ENCODE measurements around the gene SDC1.

SDC1 gene

GRCh38 chr2:20203072-20203471 is 21.9 kb downstream of the SDC1 start:
- no peak overlapping the region for H3K4me3 ChIP-seq (ENCODE audit: control insufficient read depth, low read depth, low read length)
- no peak for TF ChIP-seq CTCF (conservative IDR thresholded peaks at IDR 0.05; ENCODE audit: control insufficient read depth, insufficient read depth, low read depth, low read length)
- DNase-seq (ENCODE audit: low read depth) = no peak

- no peak for TF ChIP-seq CTCF (conservative IDR thresholded peaks at IDR 0.05; ENCODE audit: control insufficient read depth, insufficient read depth, low read depth, low read length)
- DNase-seq (ENCODE audit: low read depth) = no peak
- no peak overlapping the region for H3K4me3 ChIP-seq (ENCODE audit: control insufficient read depth, low read depth, low read length)
These were observed 23.3 kb downstream of the SDC1 start for GRCh38 chr2:20201671-20202070.

GRCh38 chr2:20200697-20201555 is 24.0 kb downstream of the SDC1 start:
- TF ChIP-seq CTCF (conservative IDR thresholded peaks at IDR 0.05; ENCODE audit: control insufficient read depth, insufficient read depth, low read depth, low read length) = no peak
- no peak for DNase-seq (ENCODE audit: low read depth)
- H3K4me3 ChIP-seq (ENCODE audit: control insufficient read depth, low read depth, low read length) = no peak overlapping the region

GRCh38 chr2:20199633-20200270 is 25.2 kb downstream of the SDC1 start:
- DNase-seq (ENCODE audit: low read depth) = no peak
- no peak overlapping the region for H3K4me3 ChIP-seq (ENCODE audit: control insufficient read depth, low read depth, low read length)
- TF ChIP-seq CTCF (conservative IDR thresholded peaks at IDR 0.05; ENCODE audit: control insufficient read depth, insufficient read depth, low read depth, low read length) = no peak

GRCh38 chr2:20198796-20199632 is 25.9 kb downstream of the SDC1 start:
- no peak overlapping the region for H3K4me3 ChIP-seq (ENCODE audit: control insufficient read depth, low read depth, low read length)
- TF ChIP-seq CTCF (conservative IDR thresholded peaks at IDR 0.05; ENCODE audit: control insufficient read depth, insufficient read depth, low read depth, low read length) = no peak
- no peak for DNase-seq (ENCODE audit: low read depth)

GRCh38 chr2:20198001-20198400 is 26.9 kb downstream of the SDC1 start:
- no peak for TF ChIP-seq CTCF (conservative IDR thresholded peaks at IDR 0.05; ENCODE audit: control insufficient read depth, insufficient read depth, low read depth, low read length)

More at GRCh38 chr2:20198001-20198400, 26.9 kb downstream of the SDC1 start:
- no peak overlapping the region for H3K4me3 ChIP-seq (ENCODE audit: control insufficient read depth, low read depth, low read length)
- DNase-seq (ENCODE audit: low read depth) = no peak

All from fibroblast of mammary gland (primary cell).